ENCODE data around the gene REEP3. TPM values are rescaled to one million over a fixed set of nuclear protein-coding genes. Genes with fewer than 3 reads are reported as not detected.

Gene REEP3
- total RNA-seq, 4 donors from 2014 or later = 23.9 to 50.1 (median 36.7) TPM

DNA sequence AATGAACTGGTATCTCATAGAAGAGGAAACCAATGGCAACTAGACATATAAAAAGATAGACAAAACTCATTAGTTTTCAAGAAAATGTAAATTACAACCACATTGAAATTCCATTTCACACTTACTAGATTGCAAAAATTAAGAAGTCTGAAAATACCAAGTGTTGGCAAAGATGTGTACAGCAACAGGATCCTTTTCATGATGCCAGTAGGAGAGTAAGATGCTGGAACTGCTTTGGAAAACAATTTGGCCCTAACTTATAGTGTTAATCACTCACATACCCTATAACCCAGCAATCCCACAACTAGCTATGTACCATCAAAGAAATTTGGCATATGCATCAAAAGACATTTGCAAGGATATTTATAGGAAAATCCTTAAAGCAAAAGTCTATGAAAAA lies 15.5 kb downstream of the REEP3 start:
- intact Hi-C loops (cut with DNase I; ENCODE audit: low total_unique reads) = no loop called here
- TF ChIP-seq POLR2A (IDR thresholded peaks at IDR 0.05) = no peak
- TF ChIP-seq POLR2AphosphoS5 (IDR thresholded peaks at IDR 0.05) = no peak
- no peak for TF ChIP-seq EP300 (IDR thresholded peaks at IDR 0.05; ENCODE audit: low read depth)
- TF ChIP-seq, protein P1, sequence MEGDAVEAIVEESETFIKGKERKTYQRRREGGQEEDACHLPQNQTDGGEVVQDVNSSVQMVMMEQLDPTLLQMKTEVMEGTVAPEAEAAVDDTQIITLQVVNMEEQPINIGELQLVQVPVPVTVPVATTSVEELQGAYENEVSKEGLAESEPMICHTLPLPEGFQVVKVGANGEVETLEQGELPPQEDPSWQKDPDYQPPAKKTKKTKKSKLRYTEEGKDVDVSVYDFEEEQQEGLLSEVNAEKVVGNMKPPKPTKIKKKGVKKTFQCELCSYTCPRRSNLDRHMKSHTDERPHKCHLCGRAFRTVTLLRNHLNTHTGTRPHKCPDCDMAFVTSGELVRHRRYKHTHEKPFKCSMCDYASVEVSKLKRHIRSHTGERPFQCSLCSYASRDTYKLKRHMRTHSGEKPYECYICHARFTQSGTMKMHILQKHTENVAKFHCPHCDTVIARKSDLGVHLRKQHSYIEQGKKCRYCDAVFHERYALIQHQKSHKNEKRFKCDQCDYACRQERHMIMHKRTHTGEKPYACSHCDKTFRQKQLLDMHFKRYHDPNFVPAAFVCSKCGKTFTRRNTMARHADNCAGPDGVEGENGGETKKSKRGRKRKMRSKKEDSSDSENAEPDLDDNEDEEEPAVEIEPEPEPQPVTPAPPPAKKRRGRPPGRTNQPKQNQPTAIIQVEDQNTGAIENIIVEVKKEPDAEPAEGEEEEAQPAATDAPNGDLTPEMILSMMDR (IDR thresholded peaks at IDR 0.05) = no peak
- in situ Hi-C loops (cut with MboI; ENCODE audit: low pct_ligation_motif_present in 1 of 4, low pct_unique_long_range_greater_than_20kb in 1 of 4, low sequenced_read_pairs in 3 of 4) = no loop called here

DNA sequence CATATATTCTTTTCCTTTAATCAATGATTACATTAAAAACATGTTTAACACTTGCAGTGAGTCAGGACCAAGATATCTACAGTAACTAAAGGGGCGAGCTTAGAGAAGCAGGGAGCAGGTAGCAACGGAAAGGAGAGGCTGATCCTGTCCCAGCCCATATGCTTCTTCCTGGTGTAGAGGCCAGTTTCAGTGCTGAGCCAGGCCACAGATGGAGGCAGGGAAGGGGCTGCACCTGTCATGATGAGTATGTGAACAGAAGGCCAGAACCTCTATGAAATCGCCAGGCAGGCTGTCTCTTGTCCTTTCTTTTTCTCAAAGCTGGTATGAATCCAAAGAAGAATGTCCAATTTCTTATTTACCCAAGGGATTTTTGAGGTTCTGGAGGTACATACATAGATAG lies 16.3 kb downstream of the REEP3 start:
- no peak for DNase-seq
- TF ChIP-seq EP300 (IDR thresholded peaks at IDR 0.05; ENCODE audit: low read depth) = no peak
- TF ChIP-seq, protein P1 (IDR thresholded peaks at IDR 0.05) = no peak
- no peak for TF ChIP-seq POLR2AphosphoS5 (IDR thresholded peaks at IDR 0.05)
- no peak for TF ChIP-seq POLR2A (IDR thresholded peaks at IDR 0.05)
- Histone ChIP-seq H3K36me3 (no peaks in the 10 kb centered on the region), H3K27ac (no peak overlapping the region), H3K4me1 (peaks cover 0 to 4% (median 1%) of the 10 kb centered on the region in 4 donors), H3K4me3 (no peak overlapping the region), H3K9me3 (no peaks in the 10 kb centered on the region), H3K27me3 (no peaks in the 10 kb centered on the region)
- 89 to 100% methylated on average over 1 to 3 of the region's 3 CpGs for WGBS, 2 donors (ENCODE audit: low coverage in 1 of 2)
- intact Hi-C loops (cut with DNase I; ENCODE audit: low total_unique reads) = no loop called here
- in situ Hi-C loops (cut with MboI; ENCODE audit: low pct_ligation_motif_present in 1 of 4, low pct_unique_long_range_greater_than_20kb in 1 of 4, low sequenced_read_pairs in 3 of 4) = no loop called here

More for the DNA sequence above, 15.5 kb downstream of the REEP3 start:
- DNase-seq = no peak
- H3K9me3 ChIP-seq = no peaks in the 10 kb centered on the region
- no peaks in the 10 kb centered on the region for H3K36me3 ChIP-seq
- peaks cover 0 to 4% (median 0%) of the 10 kb centered on the region in 4 donors for H3K4me1 ChIP-seq
- H3K4me3 ChIP-seq = no peak overlapping the region
- no peaks in the 10 kb centered on the region for H3K27me3 ChIP-seq
- H3K27ac ChIP-seq = no peak overlapping the region

DNA sequence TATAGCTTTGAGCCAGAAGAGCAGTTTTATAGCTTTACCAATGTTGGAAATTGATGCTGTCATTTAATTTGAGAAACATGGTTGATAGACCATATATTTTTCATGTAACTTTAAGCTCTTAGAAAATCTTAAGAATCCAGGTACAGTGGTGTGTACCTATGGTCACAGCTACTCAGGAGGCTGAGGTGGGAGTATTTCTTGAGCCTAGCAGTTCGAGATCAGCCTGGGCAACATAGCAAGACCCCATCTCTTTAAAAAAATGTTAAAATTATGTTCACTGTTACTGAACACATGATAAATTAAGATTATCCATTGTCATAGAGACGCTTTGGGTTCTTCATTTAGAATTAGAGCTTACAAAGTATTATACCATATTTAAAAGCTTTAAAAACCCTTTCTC lies 18.2 kb downstream of the REEP3 start:
- DNase-seq = no peak
- TF ChIP-seq POLR2AphosphoS5 (IDR thresholded peaks at IDR 0.05) (no peak), EP300 (IDR thresholded peaks at IDR 0.05; ENCODE audit: low read depth) (no peak), POLR2A (IDR thresholded peaks at IDR 0.05) (no peak)
- TF ChIP-seq, protein P1 (IDR thresholded peaks at IDR 0.05) = no peak
- in situ Hi-C loops (cut with MboI; ENCODE audit: low pct_ligation_motif_present in 1 of 4, low pct_unique_long_range_greater_than_20kb in 1 of 4, low sequenced_read_pairs in 3 of 4) (no loop called here), intact Hi-C loops (cut with DNase I; ENCODE audit: low total_unique reads) (no loop called here)
- 95 to 97% methylated on average over 2 of the region's 2 CpGs for WGBS, 2 donors (ENCODE audit: low coverage in 1 of 2)
- no peak overlapping the region for H3K4me3 ChIP-seq
- H3K9me3 ChIP-seq = no peaks in the 10 kb centered on the region
- H3K4me1 ChIP-seq = peaks cover 0 to 13% (median 6%) of the 10 kb centered on the region in 4 donors
- H3K27me3 ChIP-seq = no peaks in the 10 kb centered on the region
- no peaks in the 10 kb centered on the region for H3K36me3 ChIP-seq
- no peak overlapping the region for H3K27ac ChIP-seq

DNA sequence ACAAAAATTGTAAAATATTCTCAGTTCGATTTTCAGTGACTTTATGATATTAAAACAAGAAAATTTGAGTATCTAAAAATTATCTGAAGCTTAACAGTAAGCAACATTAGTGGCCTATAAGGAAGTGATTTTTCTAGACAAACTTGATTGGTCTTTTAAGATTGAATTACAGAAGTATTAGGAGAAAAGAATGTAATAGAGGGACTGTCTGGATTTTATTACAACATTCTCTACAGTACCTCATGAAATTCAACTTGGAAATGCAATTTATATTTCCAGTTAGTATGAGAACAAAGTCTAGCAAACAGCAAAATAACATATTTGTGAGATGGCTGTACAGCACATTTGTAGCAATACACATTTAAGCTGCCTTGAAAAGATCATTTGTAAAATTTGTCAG lies 18.8 kb downstream of the REEP3 start:
- H3K9me3 ChIP-seq = no peaks in the 10 kb centered on the region
- 71 to 75% methylated on average over 1 of the region's 1 CpG for WGBS, 2 donors (ENCODE audit: low coverage in 1 of 2)
- DNase-seq = no peak
- H3K27ac ChIP-seq = no peak overlapping the region
- intact Hi-C loops (cut with DNase I; ENCODE audit: low total_unique reads) (no loop called here), in situ Hi-C loops (cut with MboI; ENCODE audit: low pct_ligation_motif_present in 1 of 4, low pct_unique_long_range_greater_than_20kb in 1 of 4, low sequenced_read_pairs in 3 of 4) (no loop called here)
- H3K4me1 ChIP-seq = peaks cover 0 to 17% (median 8%) of the 10 kb centered on the region in 4 donors
- TF ChIP-seq EP300 (IDR thresholded peaks at IDR 0.05; ENCODE audit: low read depth) (no peak), POLR2AphosphoS5 (IDR thresholded peaks at IDR 0.05) (no peak), POLR2A (IDR thresholded peaks at IDR 0.05) (no peak)
- TF ChIP-seq, protein P1 (IDR thresholded peaks at IDR 0.05) = no peak
- no peaks in the 10 kb centered on the region for H3K27me3 ChIP-seq
- no peak overlapping the region for H3K4me3 ChIP-seq
- no peaks in the 10 kb centered on the region for H3K36me3 ChIP-seq

All from transverse colon (tissue), 4 donors.